ENCODE results near the gene MAEL.
A peak's percentile ranks its signal among the peaks of the same experiment; 100 is the strongest.

MAEL gene

GRCh38 chr1:167059809-167060107 is 70.7 kb downstream of the MAEL start:
- no peaks in the 10 kb centered on the region for H3F3A ChIP-seq (ENCODE audit: insufficient read depth, low read length)
- no peaks in the 10 kb centered on the region for H3K27me3 ChIP-seq (ENCODE audit: insufficient read depth, low read length)
- no peak overlapping the region for H2AFZ ChIP-seq (ENCODE audit: low read length)
- H4K20me1 ChIP-seq (ENCODE audit: insufficient read depth, low read length) = no peaks in the 10 kb centered on the region
- H3K9me2 ChIP-seq (ENCODE audit: low read depth, low read length) = no peaks in the 10 kb centered on the region
- H3K4me1 ChIP-seq (ENCODE audit: insufficient read depth, low read length, severe bottlenecking) = peaks cover 6% of the 10 kb centered on the region
- no peak overlapping the region for H3K4me3 ChIP-seq (ENCODE audit: low read depth, low read length, poor library complexity, severe bottlenecking)
- no peak overlapping the region for H3K9ac ChIP-seq (ENCODE audit: low read length)
- TF ChIP-seq CTCF (IDR thresholded peaks at IDR 0.05; ENCODE audit: low read length) (no peak), EZH2 (IDR thresholded peaks at IDR 0.05; ENCODE audit: borderline replicate concordance, low read length) (no peak)
- no peak overlapping the region for H3K4me2 ChIP-seq (ENCODE audit: low read length)
- no peaks in the 10 kb centered on the region for H3K79me2 ChIP-seq (ENCODE audit: insufficient read depth, low read length)
- H3K36me3 ChIP-seq (ENCODE audit: insufficient read depth, low read length) = no peaks in the 10 kb centered on the region
- H3K27ac ChIP-seq (ENCODE audit: low read depth, low read length, poor library complexity, severe bottlenecking) = no peak overlapping the region
- H3K9me3 ChIP-seq (ENCODE audit: low read length) = no peaks in the 10 kb centered on the region

- Histone ChIP-seq H3K9me3 (ENCODE audit: low read length) (no peaks in the 10 kb centered on the region), H2AFZ (ENCODE audit: low read length) (no peak overlapping the region), H3F3A (ENCODE audit: insufficient read depth, low read length) (no peaks in the 10 kb centered on the region), H3K36me3 (ENCODE audit: insufficient read depth, low read length) (no peaks in the 10 kb centered on the region), H3K9ac (ENCODE audit: low read length) (no peak overlapping the region), H3K27ac (ENCODE audit: low read depth, low read length, poor library complexity, severe bottlenecking) (no peak overlapping the region), H3K4me3 (ENCODE audit: low read depth, low read length, poor library complexity, severe bottlenecking) (no peak overlapping the region), H3K79me2 (ENCODE audit: insufficient read depth, low read length) (no peaks in the 10 kb centered on the region), H3K9me2 (ENCODE audit: low read depth, low read length) (no peaks in the 10 kb centered on the region), H3K4me1 (ENCODE audit: insufficient read depth, low read length, severe bottlenecking) (peaks cover 6% of the 10 kb centered on the region), H3K4me2 (ENCODE audit: low read length) (no peak overlapping the region), H4K20me1 (ENCODE audit: insufficient read depth, low read length) (no peaks in the 10 kb centered on the region), H3K27me3 (ENCODE audit: insufficient read depth, low read length) (no peaks in the 10 kb centered on the region)
- TF ChIP-seq CTCF (IDR thresholded peaks at IDR 0.05; ENCODE audit: low read length) (peak; percentile 22; the same call in 1 of the 2 replicates), EZH2 (IDR thresholded peaks at IDR 0.05; ENCODE audit: borderline replicate concordance, low read length) (no peak)
Observed at GRCh38 chr1:167060141-167061072, 71.3 kb downstream of the MAEL start.

GRCh38 chr1:167061073-167061464 is 72.0 kb downstream of the MAEL start:
- Histone ChIP-seq H3K4me1 (ENCODE audit: insufficient read depth, low read length, severe bottlenecking) (peaks cover 6% of the 10 kb centered on the region), H3K4me2 (ENCODE audit: low read length) (no peak overlapping the region), H3K9me3 (ENCODE audit: low read length) (no peaks in the 10 kb centered on the region), H2AFZ (ENCODE audit: low read length) (no peak overlapping the region), H3K27me3 (ENCODE audit: insufficient read depth, low read length) (peaks cover 5% of the 10 kb centered on the region; the same call in 1 of the 2 replicates), H3K9me2 (ENCODE audit: low read depth, low read length) (no peaks in the 10 kb centered on the region), H3K79me2 (ENCODE audit: insufficient read depth, low read length) (no peaks in the 10 kb centered on the region), H3K27ac (ENCODE audit: low read depth, low read length, poor library complexity, severe bottlenecking) (no peak overlapping the region), H3K4me3 (ENCODE audit: low read depth, low read length, poor library complexity, severe bottlenecking) (no peak overlapping the region), H3F3A (ENCODE audit: insufficient read depth, low read length) (no peaks in the 10 kb centered on the region), H3K9ac (ENCODE audit: low read length) (no peak overlapping the region), H4K20me1 (ENCODE audit: insufficient read depth, low read length) (no peaks in the 10 kb centered on the region), H3K36me3 (ENCODE audit: insufficient read depth, low read length) (no peaks in the 10 kb centered on the region)
- no peak for TF ChIP-seq CTCF (IDR thresholded peaks at IDR 0.05; ENCODE audit: low read length)
- no peak for TF ChIP-seq EZH2 (IDR thresholded peaks at IDR 0.05; ENCODE audit: borderline replicate concordance, low read length)

Data from OCI-LY1 (cell line).